HG03521 (cell line): Measurements from ENCODE around the gene ZNF217.
"Not testable (repeated sequence)": the region's sequence is repeated elsewhere in the genome, so short reads cannot be mapped to it uniquely, and the experiment has no call there.

Experiments used
- ATAC-seq: cut with Tn5 transposase; IDR thresholded peaks from one replicate; pipeline ENCODE4 v1.9.1; 2021; ENCODE audit warnings: mild to moderate bottlenecking, moderate library complexity; ENCODE audit not compliant: unreplicated experiment

ZNF217 gene

DNA sequence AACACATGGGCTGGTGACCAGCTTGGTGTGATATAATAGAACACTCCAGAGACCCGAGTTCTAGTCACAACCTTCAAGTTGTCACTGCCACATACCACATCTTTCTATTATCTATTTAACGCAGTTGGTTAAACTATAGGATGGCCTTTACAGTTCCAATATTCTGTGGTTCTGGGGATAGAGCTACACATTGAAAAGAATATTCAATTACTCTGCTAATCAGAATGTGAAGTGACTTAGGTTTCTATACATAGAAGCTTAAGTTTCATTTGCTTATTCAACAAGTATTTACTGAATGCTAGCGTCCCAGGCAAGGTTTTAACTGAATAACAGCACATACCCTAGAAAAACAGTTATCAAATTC lies 9.1 kb downstream of the ZNF217 start:
- not testable (repeated sequence) for ATAC-seq

DNA sequence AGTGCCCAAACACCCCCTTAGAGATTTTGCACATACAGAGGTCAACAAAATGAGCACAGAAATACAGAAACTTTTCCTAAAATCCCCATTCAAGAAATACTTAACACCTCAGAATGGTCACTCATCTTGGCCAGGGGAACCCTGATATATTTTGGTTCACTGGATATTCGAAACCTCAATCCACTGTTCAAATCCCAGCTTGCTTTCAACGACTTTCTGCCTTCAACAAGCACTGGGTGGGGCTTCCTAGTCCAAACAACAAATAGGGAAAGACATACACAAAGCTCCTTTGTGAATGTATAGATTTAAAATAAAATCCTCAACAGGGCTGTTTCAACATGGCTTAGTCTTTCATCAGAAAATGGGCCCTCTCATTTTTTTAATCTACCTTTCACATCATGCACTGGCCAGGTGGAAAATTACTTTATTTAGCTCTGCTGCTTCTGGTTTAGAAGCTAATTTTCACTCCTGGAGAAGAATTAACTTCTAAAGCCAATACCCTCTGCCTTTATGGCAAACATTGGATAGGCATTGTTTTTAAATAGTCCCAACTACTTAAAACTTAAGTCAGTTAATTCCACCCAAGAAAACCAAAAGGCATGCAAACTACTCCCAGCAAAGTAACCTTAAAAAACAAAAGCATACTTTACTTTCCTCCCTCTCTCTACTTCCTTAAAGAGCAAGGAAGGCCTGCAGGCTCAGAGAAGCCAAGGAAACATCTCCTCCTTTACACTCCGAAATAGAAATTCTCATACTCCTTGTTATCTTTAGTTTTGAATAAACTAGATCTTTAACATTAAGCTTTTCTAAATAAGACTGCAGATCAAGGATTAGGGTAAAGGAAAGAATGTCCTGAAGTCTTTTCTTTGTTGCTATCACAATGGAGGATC lies 9.7 kb downstream of the ZNF217 start:
- ATAC-seq: not testable (repeated sequence)

DNA sequence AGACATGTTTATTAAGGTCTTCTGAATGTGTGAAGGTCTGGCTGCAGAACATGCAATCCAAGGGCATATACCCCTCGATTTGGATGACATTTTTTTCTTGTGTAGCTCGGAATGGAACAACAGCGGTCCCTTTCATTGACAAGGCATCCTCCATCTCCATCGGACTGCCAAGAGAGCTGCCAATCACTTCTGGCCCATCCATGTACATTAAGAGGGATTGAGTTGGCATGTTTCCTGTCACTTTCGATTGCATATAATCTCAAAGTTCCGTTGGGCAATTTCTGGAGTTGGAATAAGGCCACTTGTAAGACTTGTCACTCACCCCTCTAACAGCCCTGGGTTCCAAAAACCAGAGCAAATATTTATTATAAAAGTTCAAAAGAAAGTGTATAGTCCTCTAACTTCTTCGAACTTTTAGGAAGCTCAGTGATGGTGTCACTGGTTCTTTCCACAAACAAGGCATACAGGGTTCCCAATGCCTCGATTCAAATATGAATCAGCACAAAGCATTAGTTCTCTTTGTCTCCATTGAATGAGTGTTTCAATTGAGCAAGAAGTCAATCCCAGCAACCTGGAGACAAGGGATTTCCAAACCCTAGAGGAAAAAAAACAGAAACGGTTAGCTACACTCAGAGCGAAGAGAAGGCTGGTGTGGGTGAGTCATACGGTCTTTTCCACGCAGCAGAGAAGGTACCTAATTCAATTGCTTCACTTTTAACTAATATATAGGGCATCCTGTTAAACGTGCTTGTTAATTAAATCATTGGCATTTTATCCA lies 10.9 kb downstream of the ZNF217 start:
- no peak for ATAC-seq

DNA sequence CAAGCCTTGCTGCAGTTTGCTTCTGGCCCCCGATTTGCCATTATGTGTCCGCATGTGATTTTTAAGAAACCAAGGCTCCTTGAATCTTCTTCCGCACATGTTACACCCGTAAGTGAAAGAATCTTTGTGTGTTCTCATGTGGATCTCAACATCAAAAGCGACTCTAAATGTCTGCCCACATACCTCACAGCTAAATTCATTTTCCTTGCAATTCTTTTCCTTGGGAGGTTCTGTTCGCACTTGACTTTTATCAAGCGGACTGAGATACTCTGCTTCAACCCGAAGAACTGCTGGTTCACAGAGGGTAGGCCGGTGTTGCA lies 11.4 kb downstream of the ZNF217 start:
- no peak for ATAC-seq

DNA sequence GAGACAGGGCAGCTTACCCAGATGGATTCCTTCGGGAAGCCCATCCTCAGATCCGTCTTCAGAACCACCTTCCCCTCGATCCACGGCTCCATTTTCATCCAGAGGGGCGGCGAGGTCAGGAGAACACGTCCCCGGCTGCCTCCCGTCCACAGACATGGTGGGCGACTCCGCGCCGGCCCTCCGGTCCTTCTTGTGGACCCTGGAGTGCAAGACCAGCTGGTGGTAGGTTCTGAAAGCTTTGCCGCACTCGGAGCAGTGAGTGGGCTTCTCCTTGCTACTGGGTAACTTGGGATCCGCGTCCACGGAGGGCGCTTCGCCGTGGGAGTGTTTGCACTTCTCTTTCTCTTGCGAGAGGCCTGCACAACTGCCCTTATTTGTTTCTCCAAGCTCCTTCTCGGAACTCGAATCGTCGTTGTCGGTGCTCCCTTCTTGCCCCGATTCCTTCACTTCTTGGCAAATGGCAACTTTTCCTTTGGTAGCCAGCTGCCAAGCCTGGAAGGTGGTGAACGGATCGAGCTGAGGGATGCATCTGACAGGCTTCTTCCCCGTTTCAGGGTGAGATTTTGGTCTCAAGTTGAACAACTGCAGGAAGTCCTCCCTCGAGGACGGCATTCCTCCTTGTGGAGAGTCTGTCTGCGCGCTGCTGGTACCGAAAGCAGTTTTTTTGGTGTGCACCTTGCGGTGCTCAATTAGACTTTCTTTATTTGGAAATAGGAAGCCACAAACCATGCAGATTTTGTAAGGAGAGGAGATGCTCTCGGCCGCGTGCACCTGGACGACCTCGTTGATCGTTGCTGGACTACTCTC lies 12.0 kb downstream of the ZNF217 start:
- no peak for ATAC-seq

DNA sequence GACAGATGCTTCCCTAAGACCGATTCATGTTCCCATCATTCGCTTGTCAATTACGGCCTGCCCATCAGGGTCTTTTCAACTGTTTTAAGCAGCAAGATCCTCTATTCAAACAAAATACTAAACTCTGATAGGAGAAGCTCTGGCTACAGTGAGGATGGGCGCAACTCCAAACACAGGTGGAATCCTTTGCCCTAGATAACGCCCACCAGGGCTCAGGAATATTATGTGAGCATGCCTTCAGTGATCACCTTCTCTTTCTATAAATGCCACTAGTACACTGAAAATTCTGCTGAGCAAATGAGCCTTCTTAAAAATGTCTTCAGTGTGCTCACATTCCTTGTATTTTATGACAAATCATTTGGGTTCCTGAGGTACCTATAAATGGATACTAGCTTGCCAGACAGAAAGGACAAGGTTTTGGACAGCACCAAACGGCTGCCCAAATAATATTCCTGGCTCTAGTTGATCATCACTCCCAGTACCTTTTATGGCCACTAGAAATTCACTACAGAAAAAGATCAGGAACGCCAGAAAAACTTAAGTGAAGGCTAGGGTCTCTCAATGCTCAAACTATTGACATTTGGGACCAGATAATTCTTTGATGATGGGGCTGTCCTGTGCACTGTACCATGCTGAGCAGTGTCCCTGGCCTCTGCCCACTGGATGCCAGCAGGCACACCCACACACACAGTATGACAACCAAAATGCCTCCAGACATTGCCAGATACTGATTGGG lies 13.1 kb downstream of the ZNF217 start:
- no peak for ATAC-seq

DNA sequence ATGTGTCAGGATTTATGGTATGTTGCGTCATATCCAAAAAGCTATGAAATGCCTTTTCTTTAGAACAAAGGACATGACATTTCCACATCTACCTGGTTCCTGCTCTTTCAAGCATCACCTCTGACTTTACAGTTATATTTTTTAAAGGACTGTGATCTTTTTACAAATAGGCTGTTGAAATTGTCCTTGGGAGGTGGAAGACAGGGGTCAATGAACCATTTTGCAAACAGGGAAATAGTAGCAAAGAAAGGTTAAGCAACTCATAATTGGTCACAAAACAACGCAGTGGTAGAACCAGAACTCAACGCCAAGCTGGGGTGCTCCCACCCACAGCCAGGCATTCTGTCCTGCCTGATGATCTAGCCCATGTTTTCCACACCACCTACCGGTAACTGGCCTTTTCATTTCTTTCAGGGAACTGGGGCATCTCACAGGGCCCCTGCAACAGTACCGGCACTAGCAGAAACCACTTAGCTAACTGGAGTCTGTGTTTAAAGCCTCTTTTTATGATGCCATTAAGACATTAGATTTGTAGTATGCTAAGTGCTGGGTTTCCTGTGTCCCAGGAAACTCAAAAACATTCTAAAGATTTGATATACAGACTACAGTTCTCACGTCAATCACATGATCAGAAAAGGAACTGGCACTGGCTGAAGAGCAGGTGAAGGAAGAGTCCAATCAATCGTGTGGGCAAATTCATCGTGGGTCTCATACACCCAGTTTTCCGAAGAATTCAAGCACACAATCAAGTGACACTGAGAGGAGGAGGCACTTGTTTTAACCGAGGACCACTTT lies 13.9 kb downstream of the ZNF217 start:
- no peak for ATAC-seq

DNA sequence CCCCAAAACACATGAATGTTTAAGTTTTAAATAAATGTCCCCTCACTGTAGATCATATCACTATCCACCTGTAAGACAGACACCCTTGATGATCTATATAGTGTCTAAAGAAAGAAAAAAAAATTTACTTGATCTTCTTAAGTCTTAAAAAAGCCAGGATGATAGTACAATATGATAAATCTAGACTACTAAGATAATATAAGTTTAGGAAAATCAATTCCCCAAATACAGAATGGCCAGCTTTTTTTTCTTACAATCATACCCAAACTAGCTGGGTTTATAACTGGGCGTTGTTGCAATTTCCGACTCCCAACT lies 14.4 kb downstream of the ZNF217 start:
- ATAC-seq: no peak

DNA sequence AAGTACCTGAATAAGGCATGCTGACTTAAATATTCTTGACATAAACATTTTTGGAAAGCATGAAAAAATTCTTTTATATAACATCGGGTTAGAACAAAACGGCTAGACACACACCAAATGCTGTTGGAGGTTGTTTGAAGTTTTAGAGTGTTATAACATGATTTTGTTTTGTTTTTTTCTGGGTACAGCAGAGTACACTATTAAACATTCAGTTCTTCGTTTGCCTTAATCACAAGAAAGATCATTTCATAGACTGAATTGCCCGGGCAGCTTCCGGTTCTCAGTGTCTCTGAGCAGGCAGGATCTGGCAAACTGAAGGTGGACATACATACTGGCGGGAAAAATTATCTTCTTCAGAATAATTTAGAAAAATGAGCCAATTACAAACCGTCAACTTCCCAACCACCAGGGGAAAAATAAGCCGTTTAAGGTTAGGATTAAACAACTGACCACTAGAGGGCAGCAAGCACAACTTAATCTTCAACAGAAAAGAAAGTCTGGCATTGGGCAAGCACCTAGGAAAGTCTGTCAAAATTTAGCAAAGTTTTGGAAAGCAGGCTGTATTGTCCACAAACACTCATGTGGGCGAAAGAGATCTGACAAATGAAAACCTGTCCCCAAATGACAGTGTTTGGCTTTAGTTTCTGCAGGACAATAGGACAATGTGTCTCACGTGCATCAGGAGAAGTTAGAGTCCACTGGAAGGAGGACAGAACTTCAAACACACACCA lies 15.0 kb downstream of the ZNF217 start:
- ATAC-seq: no peak

DNA sequence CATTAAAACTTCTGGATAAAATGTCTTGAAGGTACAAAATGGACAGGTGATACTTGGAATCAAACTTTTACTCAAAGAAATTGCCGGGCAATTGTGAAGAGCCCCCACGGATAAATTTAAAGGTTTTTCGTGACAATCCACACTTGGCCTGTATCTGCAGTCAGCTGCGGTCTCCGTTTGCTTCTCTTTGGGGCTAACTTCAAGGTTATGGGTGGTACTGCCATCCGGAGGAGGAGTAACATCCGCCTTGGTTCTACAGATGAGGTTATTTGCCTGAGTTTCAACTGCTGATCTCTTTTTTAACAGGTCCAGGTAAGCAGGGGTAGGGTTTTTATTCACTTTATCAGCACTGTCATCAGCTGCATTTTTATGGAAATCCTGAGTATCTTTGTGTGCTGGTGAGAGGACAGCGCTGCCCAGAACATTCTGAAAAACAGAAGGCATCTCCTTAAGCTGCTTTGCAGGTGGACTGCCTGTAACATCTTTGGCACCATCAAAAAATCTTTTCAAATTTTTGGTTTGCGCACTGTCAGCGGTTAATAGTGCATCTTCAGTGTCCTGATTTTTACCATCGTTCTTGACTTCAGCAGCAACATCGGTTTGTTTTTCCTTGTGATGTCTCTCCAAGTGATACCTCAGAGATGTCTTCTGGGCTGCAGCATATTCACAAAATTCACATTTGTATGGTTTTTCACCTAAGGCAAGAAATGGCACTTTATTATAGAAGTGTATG lies 16.9 kb downstream of the ZNF217 start:
- no peak for ATAC-seq

DNA sequence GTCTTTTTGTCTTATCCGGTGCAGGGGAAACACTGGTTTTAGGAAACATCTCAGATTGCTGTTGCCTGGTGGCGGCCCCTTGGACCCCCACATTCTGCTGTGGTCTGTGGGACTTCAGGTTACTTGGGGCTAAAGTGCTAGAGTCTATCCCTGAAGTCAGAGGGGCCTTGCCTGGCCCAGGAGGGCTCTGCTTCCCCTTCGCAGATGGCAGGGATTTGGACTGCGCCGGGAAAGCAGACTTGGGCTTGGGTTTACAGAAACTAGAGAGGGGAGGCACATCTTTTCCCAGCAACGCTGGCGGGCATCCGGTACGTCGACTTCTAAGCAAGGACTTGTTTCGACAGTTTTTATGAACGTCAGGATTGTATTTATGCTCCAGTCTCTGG lies 17.5 kb downstream of the ZNF217 start:
- ATAC-seq: no peak

DNA sequence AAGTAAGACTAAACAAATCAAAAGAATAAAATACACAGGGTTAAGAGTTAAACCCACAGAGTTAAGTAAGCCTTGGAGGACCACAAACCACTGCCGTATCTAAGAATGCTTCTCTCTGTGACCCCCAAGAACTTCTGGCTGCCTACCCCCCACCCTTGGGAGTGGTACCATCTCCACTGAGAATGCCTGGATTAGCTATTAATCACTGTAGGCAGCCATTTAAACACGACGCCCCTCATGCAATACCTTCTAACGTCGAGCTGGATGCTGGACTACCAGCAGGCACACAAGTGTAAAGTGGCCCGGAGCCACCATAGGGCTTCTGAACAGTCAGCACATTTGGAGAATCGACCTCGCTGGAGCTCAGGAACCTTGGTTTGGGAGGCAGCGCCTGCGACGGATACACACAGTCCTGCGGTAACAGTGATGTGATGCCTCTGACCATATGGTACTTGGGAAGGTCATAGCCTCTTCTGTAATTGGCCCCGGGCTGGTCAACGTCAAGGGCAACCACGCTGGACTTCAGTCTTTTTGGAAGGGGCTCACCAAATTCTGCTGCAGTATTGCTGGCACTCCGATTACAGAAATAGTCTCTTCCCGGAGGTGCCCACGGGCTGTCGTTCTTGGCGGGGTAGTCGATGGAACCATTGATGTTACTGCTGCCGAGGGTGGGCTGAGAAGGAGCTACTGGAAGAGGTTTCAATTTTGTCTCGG lies 18.0 kb downstream of the ZNF217 start:
- ATAC-seq: no peak

DNA sequence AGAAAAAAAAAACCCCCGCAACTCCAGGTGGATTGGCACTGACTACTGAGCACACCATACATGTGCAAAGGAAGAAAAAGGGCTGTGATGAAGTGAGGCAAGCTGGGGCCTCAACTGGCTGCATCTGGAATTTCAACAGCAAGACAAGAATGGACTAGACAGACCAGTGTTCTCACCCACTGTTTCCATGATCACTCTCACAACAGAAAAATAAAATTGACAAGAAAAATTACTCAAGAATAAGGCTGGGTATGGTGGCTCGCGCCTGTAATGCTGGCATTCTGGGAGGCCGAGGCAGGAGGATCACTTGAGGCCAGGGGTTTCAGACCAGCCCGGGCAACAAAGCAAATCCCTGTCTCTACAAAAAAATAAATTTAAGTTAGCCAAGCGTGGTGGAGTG lies 18.8 kb downstream of the ZNF217 start:
- ATAC-seq: no peak

DNA sequence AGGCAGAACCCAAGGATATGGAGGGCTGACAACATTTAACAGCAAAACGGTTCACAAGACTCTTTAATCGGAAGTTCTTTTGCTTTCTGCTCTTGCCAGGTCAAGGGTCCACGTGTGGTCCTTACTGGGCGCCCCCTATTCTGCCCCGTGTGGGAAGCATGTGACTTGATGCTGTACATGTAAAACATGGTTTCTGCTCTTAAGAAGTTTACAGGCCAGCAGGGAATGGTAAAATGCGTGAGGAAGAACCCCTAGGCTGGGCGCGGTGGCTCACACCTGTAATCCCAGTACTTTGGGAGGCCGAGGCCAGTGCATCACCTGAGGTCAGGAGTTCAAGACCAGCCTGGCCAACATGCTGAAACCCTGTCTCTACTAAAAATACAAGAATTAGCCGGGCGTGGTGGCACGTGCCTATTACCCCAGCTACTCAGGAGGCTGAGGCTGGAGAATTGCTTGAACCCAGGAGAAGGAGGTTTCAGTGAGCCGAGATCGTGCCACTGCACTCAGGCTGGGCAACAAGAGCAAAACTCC lies 19.3 kb downstream of the ZNF217 start:
- no peak for ATAC-seq

DNA sequence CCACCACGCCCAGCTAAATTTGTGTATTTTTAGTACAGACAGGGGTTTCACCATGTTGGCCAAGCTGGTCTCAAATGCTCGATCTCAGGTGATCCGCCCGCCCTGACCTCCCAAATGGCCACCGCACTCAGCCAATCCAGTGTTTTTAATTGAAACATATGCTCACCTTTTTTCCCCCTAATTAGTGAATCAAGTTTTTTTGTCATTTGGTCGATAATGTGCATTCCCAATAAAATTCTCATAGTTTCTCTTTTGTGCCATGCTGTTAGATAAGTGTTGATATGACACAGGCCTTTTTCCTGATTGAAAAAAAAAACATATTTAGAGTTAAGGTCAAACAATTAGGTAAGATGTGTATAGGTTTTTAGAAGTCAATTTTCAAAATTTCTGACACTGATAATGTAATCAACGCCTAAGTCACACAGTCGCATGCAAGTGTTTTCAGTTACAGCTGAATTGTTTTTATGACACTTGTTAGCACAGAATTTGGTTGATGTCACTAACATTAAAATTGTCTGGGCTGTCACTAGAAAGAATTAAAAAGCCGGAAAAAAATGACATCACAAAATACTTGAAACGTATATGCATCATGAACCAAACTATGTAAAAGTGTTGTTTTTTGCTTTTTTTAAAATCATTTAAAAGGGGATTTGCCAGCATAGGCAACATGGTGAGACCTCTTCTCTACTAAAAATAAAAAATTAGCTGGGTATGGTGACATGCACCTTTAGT lies 21.9 kb downstream of the ZNF217 start:
- no peak for ATAC-seq

DNA sequence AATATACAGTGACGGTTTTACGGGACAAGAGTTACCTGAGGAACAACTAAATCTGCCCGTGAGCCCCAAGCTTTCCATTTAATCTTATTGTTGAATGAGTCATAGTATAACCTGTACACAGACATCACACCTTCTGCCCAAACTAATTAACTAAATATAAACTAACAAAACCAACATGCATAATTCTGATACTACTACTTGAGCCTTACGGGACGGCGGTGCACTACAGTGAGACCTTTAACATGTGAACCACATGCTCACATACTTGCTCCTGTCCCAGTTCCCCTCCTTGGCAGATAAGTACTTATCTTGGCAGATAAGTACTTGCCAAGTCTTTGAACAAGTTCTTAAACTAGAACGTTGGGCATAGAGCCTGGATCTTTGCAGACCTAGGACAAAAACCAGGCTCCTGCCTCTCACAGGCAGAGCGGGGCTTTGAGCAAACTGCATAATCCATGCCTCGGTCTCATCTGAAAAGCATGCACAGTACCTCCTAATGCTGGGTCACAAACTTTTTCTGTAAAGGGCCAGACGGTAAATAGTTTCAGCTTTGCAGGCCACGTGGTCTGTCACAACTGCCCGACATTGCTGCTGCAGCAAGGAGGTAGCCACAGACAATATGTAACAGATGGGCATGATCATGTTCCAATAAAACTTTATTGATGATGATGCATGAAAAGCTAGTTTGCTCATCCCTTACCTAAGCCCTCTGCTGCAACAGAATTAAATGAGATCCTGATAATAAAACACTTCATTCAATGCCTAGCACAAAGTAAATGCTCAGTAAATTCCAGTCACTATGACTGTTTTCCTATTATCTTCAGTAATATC lies 23.0 kb downstream of the ZNF217 start:
- ATAC-seq: no peak
